Measurements from ENCODE around the gene RETREG1. TPM values are rescaled to one million over a fixed set of nuclear protein-coding genes. Genes with fewer than 3 reads are reported as not detected.

The RETREG1 gene
- total RNA-seq, 1 donor from 2014 or later, result 2.9 TPM

GRCh38 chr5:16531063-16531648 is 85.6 kb downstream of the RETREG1 start:
- TF ChIP-seq, protein P1, sequence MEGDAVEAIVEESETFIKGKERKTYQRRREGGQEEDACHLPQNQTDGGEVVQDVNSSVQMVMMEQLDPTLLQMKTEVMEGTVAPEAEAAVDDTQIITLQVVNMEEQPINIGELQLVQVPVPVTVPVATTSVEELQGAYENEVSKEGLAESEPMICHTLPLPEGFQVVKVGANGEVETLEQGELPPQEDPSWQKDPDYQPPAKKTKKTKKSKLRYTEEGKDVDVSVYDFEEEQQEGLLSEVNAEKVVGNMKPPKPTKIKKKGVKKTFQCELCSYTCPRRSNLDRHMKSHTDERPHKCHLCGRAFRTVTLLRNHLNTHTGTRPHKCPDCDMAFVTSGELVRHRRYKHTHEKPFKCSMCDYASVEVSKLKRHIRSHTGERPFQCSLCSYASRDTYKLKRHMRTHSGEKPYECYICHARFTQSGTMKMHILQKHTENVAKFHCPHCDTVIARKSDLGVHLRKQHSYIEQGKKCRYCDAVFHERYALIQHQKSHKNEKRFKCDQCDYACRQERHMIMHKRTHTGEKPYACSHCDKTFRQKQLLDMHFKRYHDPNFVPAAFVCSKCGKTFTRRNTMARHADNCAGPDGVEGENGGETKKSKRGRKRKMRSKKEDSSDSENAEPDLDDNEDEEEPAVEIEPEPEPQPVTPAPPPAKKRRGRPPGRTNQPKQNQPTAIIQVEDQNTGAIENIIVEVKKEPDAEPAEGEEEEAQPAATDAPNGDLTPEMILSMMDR (IDR thresholded peaks at IDR 0.05), result no peak
- Histone ChIP-seq H3K9me3 (no peaks in the 10 kb centered on the region), H3K27ac (no peak overlapping the region), H3K4me1 (no peaks in the 10 kb centered on the region), H3K4me3 (no peak overlapping the region), H3K27me3 (no peaks in the 10 kb centered on the region), H3K36me3 (no peaks in the 10 kb centered on the region)
- DNase-seq (ENCODE audit: low spot score in 2 of 2), result no peak
- intact Hi-C loops (cut with DNase I), result no loop called here

DNA sequence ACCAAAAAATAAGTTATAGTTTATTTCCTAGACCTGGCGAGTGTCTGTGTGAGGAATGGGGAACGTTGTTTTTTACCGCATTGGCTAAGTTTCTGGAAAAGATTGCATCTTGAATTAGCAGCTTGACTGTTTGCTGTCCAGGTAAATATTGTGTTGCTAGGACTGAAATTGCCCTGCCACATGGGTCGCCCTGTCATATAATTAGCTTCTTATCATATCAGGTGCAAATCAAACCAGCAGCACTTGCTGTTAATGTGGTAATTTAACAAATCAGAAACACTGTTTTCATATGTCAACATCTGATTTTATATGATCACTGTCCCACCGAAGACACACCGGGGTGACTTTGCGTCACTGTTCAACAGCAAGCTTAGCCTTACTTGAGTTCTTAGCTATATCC is 87.5 kb downstream of the RETREG1 start:
- Histone ChIP-seq H3K9me3 (no peaks in the 10 kb centered on the region), H3K27me3 (no peaks in the 10 kb centered on the region), H3K4me1 (no peaks in the 10 kb centered on the region), H3K4me3 (no peak overlapping the region), H3K36me3 (no peaks in the 10 kb centered on the region), H3K27ac (no peak overlapping the region)
- no peak for DNase-seq (ENCODE audit: low spot score in 2 of 2)
- intact Hi-C loops (cut with DNase I), result no loop called here
- TF ChIP-seq, protein P1 (IDR thresholded peaks at IDR 0.05), result no peak

GRCh38 chr5:16528382-16529110 is 88.3 kb downstream of the RETREG1 start:
- Histone ChIP-seq H3K27ac (no peak overlapping the region), H3K36me3 (no peaks in the 10 kb centered on the region), H3K9me3 (no peaks in the 10 kb centered on the region), H3K4me1 (no peaks in the 10 kb centered on the region), H3K4me3 (no peak overlapping the region), H3K27me3 (no peaks in the 10 kb centered on the region)
- intact Hi-C loops (cut with DNase I), result no loop called here
- TF ChIP-seq, protein P1 (IDR thresholded peaks at IDR 0.05), result no peak
- no peak for DNase-seq (ENCODE audit: low spot score in 2 of 2)

GRCh38 chr5:16525651-16526050 is 91.1 kb downstream of the RETREG1 start:
- intact Hi-C loops (cut with DNase I), result no loop called here
- no peaks in the 10 kb centered on the region for H3K36me3 ChIP-seq
- no peaks in the 10 kb centered on the region for H3K4me1 ChIP-seq
- no peak overlapping the region for H3K4me3 ChIP-seq
- no peaks in the 10 kb centered on the region for H3K9me3 ChIP-seq
- H3K27me3 ChIP-seq, result no peaks in the 10 kb centered on the region
- H3K27ac ChIP-seq, result no peak overlapping the region
- TF ChIP-seq, protein P1 (IDR thresholded peaks at IDR 0.05), result no peak
- no peak for DNase-seq (ENCODE audit: low spot score in 2 of 2)

GRCh38 chr5:16524286-16524685 is 92.5 kb downstream of the RETREG1 start:
- H3K4me1 ChIP-seq, result no peaks in the 10 kb centered on the region
- TF ChIP-seq, protein P1 (IDR thresholded peaks at IDR 0.05), result no peak
- no peak overlapping the region for H3K27ac ChIP-seq
- no peak overlapping the region for H3K4me3 ChIP-seq
- intact Hi-C loops (cut with DNase I), result no loop called here
- no peaks in the 10 kb centered on the region for H3K9me3 ChIP-seq
- no peak for DNase-seq (ENCODE audit: low spot score in 2 of 2)
- no peaks in the 10 kb centered on the region for H3K27me3 ChIP-seq
- no peaks in the 10 kb centered on the region for H3K36me3 ChIP-seq
